Endothelial cell of umbilical vein (primary cell): Measurements from ENCODE around the gene YPEL5. TPM values are rescaled to one million over a fixed set of nuclear protein-coding genes. Genes with fewer than 3 reads are reported as not detected.

Experiments used
- BruUV-seq: library from RNA; stranded (reverse); fragments of 400-500 nt; replicated peaks from 2 replicates; lab custom pipeline; 2021; lab: Mats Ljungman, UMichigan
- CTCF ChIA-PET: fragments of 300-600, 350-600 bp; sonication (Branson Sonifier 250); formaldehyde crosslinking; loops from one replicate; lab custom pipeline; 2021; ENCODE audit warnings: antibody characterized with exemption, inconsistent platforms; lab: Charles Lee
- POLR2A ChIA-PET: fragments of 300-600, 350-600 bp; sonication (Branson Sonifier 250); formaldehyde crosslinking; loops from one replicate; lab custom pipeline; 2021; ENCODE audit warnings: antibody characterized with exemption, inconsistent platforms; lab: Charles Lee
- DNase-seq: peaks from one replicate; pipeline ENCODE4 v3.0.0-alpha.2; 2011; ENCODE audit warnings: low read depth, low spot score
- FAIRE-seq: peaks from 2 replicates; lab custom pipeline; 2011; peaks lifted over from hg19 to GRCh38; lab: Jason Lieb, UNC
- H2AFZ ChIP-seq: 2 replicates; pipeline ENCODE4 v1.6.0; 2012; ENCODE audit warnings: low read depth, low read length, control low read depth, inconsistent platforms
- H3K27ac ChIP-seq: 2 replicates; pipeline ENCODE4 v1.5.1; 2011; ENCODE audit warnings: low read depth, mild to moderate bottlenecking, control low read depth, low read length, moderate library complexity; ENCODE audit not compliant: insufficient read depth
- H3K27me3 ChIP-seq, 2 experiments: 2 replicates each; pipeline versions ENCODE4 v1.6.0 to v1.6.1; 2011; ENCODE audit warnings: low read length in 2 of 2, mixed read lengths in 1 of 2; ENCODE audit not compliant: control insufficient read depth in 2 of 2, insufficient read depth in 2 of 2
- H3K36me3 ChIP-seq, 2 experiments: 2 replicates in 1 of 2; 3 replicates in 1 of 2; pipeline ENCODE4 v1.5.1; 2011; ENCODE audit warnings: low read length in 2 of 2, mild to moderate bottlenecking in 1 of 2, moderate library complexity in 1 of 2; ENCODE audit not compliant: control insufficient read depth in 2 of 2, insufficient read depth in 2 of 2; ENCODE audit errors: extremely low read depth in 1 of 2
- H3K4me1 ChIP-seq: 3 replicates; pipeline ENCODE4 v1.5.1; 2011; ENCODE audit warnings: mild to moderate bottlenecking, low read length; ENCODE audit not compliant: control insufficient read depth, insufficient read depth; ENCODE audit errors: extremely low read depth
- H3K4me2 ChIP-seq: 2 replicates; pipeline ENCODE4 v1.6.1; 2011; ENCODE audit warnings: low read length, control low read depth, mixed read lengths; ENCODE audit not compliant: insufficient read depth
- H3K4me3 ChIP-seq, 3 experiments: fragments of 200-600 bp in 1 of 3; sonication (generic), shearing (Covaris generic) in 1 of 3; replicated peaks in 1 of 3; 2 replicates each; pipeline ENCODE4 v1.5.1; 2011 to 2016; ENCODE audit warnings: control low read depth in 3 of 3, low read length in 3 of 3, mild to moderate bottlenecking in 2 of 3, inconsistent platforms in 1 of 3, low read depth in 1 of 3, moderate library complexity in 1 of 3; ENCODE audit not compliant: insufficient read depth in 1 of 3
- H3K79me2 ChIP-seq: 2 replicates; pipeline ENCODE4 v1.6.0; 2012; ENCODE audit warnings: low read length, inconsistent platforms; ENCODE audit not compliant: control insufficient read depth, insufficient read depth
- H3K9ac ChIP-seq: replicated peaks from 2 replicates; pipeline ENCODE3; 2011; ENCODE audit warnings: low read length, control low read depth; ENCODE audit not compliant: insufficient read depth; ENCODE audit errors: extremely low read depth
- H3K9me1 ChIP-seq: replicated peaks from 3 replicates; pipeline ENCODE4 v1.6.0; 2011; ENCODE audit warnings: mild to moderate bottlenecking, low read length; ENCODE audit not compliant: control insufficient read depth, insufficient read depth; ENCODE audit errors: extremely low read depth
- H3K9me3 ChIP-seq: replicated peaks from 2 replicates; pipeline ENCODE4 v1.5.1; 2012; ENCODE audit warnings: low read length, inconsistent platforms; ENCODE audit not compliant: control insufficient read depth, insufficient read depth
- H4K20me1 ChIP-seq: replicated peaks from 2 replicates; pipeline ENCODE3; 2011; ENCODE audit warnings: mild to moderate bottlenecking, low read length; ENCODE audit not compliant: control insufficient read depth, insufficient read depth; ENCODE audit errors: extremely low read depth
- FOS ChIP-seq: IDR thresholded peaks from 2 replicates; pipeline ENCODE4 v1.6.1; 2011; ENCODE audit warnings: mild to moderate bottlenecking, low read length, moderate library complexity, borderline replicate concordance; ENCODE audit not compliant: insufficient read depth
- GATA2 ChIP-seq: IDR thresholded peaks from 2 replicates; pipeline ENCODE4 v1.7.0; 2011; ENCODE audit warnings: low read depth, mild to moderate bottlenecking, moderate library complexity, mixed read lengths, low read length; ENCODE audit not compliant: insufficient read length, insufficient read depth
- MYC ChIP-seq: IDR thresholded peaks from one replicate; pipeline ENCODE4 v1.6.1; 2011; ENCODE audit warnings: mild to moderate bottlenecking, low read depth, low read length
- POLR2A ChIP-seq: IDR thresholded peaks from 2 replicates; pipeline ENCODE4 v1.6.1; 2012; ENCODE audit warnings: low read depth, mild to moderate bottlenecking, control low read depth, low read length
- POLR2AphosphoS5 ChIP-seq: IDR thresholded peaks from 2 replicates; pipeline ENCODE4 v1.6.1; 2012; ENCODE audit warnings: low read depth, mild to moderate bottlenecking, control low read depth, low read length, moderate library complexity; ENCODE audit not compliant: insufficient read depth
- dilution Hi-C: fragments of 300-500 bp; cut with MboI; formaldehyde crosslinking; loops from one replicate; pipeline ENCODE4 v1.15.0; 2019; ENCODE audit warnings: low sequenced_read_pairs; ENCODE audit not compliant: extremely low pct_ligation_motif_present
- intact Hi-C: fragments of 100-400 bp; cut with micrococcal nuclease; formaldehyde crosslinking; loops from one replicate; pipeline ENCODE4 v1.10.0; 2022
- polyA plus RNA-seq, 4 experiments: library from polyadenylated mRNA; depleted of rRNA in 3 of 4; stranded (reverse) in 3 of 4; unstranded in 1 of 4; fragments of >200 nt; gene quantifications; 2 replicates each; pipeline versions ENCODE4 v1.2.1 to v1.2.3, GENCODE V29; 2011 to 2012; ENCODE audit warnings: missing spikeins in 1 of 4
- total RNA-seq: library from RNA; stranded (reverse); gene quantifications from 2 replicates; pipeline ENCODE4 v1.2.3, GENCODE V29; 2021
- TF ChIP-seq, protein P1 (sequence below), 2 donors: IDR thresholded peaks; 1 replicate in 1 of 2; 2 replicates in 1 of 2; pipeline ENCODE4 v1.5.1; 2011; ENCODE audit warnings: low read length in 2 of 2, mild to moderate bottlenecking in 2 of 2, moderate library complexity in 2 of 2, control low read depth in 1 of 2, inconsistent platforms in 1 of 2, low read depth in 1 of 2; ENCODE audit not compliant: insufficient read depth in 1 of 2; ENCODE audit errors: extremely low read depth in 1 of 2
- TF ChIP-seq, protein P2 (sequence below): IDR thresholded peaks from 2 replicates; pipeline ENCODE4 v1.6.1; 2011; ENCODE audit not compliant: insufficient read depth, insufficient read length

YPEL5 gene
- total and polyA plus RNA-seq, 2 donors (not counting 3 experiments of a cell fraction or from before 2014, with no cell fraction given): 49.5 to 62.0 TPM

DNA sequence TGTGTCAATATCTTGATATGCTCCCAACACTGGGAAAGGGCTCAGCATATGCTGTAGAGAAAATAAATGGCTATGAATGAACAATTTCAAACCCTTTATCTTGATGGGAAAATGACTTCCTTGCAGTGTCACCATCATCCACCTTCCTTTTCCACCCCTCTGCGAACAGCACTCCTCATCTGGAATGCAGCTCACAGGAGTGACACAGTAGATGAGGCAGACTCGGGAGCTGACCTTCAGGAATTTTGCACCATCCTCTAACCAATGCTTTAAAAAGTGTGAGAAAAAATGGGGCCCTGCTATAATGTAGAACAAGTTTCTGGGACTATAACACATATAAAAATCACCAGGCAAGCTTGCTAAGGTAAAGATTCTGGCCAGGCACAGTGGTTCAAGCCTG lies 41.3 kb upstream of the YPEL5 start:
- Histone ChIP-seq H2AFZ (no peak overlapping the region), H4K20me1 (no peaks in the 10 kb centered on the region), H3K4me1 (no peaks in the 10 kb centered on the region), H3K27me3 (no peaks in the 10 kb centered on the region), H3K9ac (no peak overlapping the region), H3K9me1 (no peaks in the 10 kb centered on the region), H3K4me2 (no peak overlapping the region), H3K4me3 (no peak overlapping the region), H3K9me3 (no peaks in the 10 kb centered on the region), H3K36me3 (no peaks in the 10 kb centered on the region), H3K79me2 (no peaks in the 10 kb centered on the region), H3K27ac (no peak overlapping the region)
- DNase-seq (no peak), FAIRE-seq (no peak)
- TF ChIP-seq, protein P1, sequence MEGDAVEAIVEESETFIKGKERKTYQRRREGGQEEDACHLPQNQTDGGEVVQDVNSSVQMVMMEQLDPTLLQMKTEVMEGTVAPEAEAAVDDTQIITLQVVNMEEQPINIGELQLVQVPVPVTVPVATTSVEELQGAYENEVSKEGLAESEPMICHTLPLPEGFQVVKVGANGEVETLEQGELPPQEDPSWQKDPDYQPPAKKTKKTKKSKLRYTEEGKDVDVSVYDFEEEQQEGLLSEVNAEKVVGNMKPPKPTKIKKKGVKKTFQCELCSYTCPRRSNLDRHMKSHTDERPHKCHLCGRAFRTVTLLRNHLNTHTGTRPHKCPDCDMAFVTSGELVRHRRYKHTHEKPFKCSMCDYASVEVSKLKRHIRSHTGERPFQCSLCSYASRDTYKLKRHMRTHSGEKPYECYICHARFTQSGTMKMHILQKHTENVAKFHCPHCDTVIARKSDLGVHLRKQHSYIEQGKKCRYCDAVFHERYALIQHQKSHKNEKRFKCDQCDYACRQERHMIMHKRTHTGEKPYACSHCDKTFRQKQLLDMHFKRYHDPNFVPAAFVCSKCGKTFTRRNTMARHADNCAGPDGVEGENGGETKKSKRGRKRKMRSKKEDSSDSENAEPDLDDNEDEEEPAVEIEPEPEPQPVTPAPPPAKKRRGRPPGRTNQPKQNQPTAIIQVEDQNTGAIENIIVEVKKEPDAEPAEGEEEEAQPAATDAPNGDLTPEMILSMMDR (IDR thresholded peaks at IDR 0.05; ENCODE audit: extremely low read depth in 1 of 2, insufficient read depth in 1 of 2, low read depth in 1 of 2, low read length in 2 of 2): no peak
- TF ChIP-seq POLR2AphosphoS5: no peak
- TF ChIP-seq POLR2A: no peak
- TF ChIP-seq, protein P2, sequence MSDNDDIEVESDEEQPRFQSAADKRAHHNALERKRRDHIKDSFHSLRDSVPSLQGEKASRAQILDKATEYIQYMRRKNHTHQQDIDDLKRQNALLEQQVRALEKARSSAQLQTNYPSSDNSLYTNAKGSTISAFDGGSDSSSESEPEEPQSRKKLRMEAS: no peak
- no peak for TF ChIP-seq MYC
- no peak for TF ChIP-seq GATA2
- TF ChIP-seq FOS: no peak
- dilution Hi-C loops: no loop called here
- no TSS peak for BruUV-seq
- intact Hi-C loops: no loop called here
- ChIA-PET POLR2A (no interaction called here), CTCF (interaction anchor here (1.7 kb wide), 1 partner anchor 59 kb away, joined by 4 read pairs; no protein-coding TSS in a partner anchor)
